Activated CD4-positive, alpha-beta T cell treated with anti-CD3 and anti-CD28 coated beads for 36 hours (primary cell): ENCODE results near the gene LEMD2. TPM values are rescaled to one million over a fixed set of nuclear protein-coding genes. Genes with fewer than 3 reads are reported as not detected.

Experiments used
- ATAC-seq: fragments of 200-7000 bp; cut with Tn5 transposase; one replicate; pipeline ENCODE4 v1.10.0; 2021; ENCODE audit warnings: mild to moderate bottlenecking, moderate library complexity
- CTCF ChIA-PET: fragments of 350-600 bp; sonication (Branson Sonifier 250); formaldehyde crosslinking; loops from one replicate; lab custom pipeline; 2021; ENCODE audit warnings: antibody characterized with exemption; lab: Charles Lee
- POLR2A ChIA-PET: fragments of 350-600 bp; sonication (Branson Sonifier 250); formaldehyde crosslinking; loops from one replicate; lab custom pipeline; 2021; ENCODE audit warnings: antibody characterized with exemption, inconsistent platforms; lab: Charles Lee
- DNase-seq: peaks from one replicate; pipeline ENCODE4 v3.0.0-alpha.2; 2020
- H3K27ac Mint-ChIP-seq: one replicate; pipeline ENCODE4 v1.8.0; 2021; ENCODE audit warnings: mixed read lengths
- H3K27me3 Mint-ChIP-seq: one replicate; pipeline ENCODE4 v1.8.0; 2021; ENCODE audit warnings: mixed read lengths
- H3K36me3 Mint-ChIP-seq: one replicate; pipeline ENCODE4 v1.8.0; 2021; ENCODE audit warnings: low read depth, mixed read lengths
- H3K4me1 Mint-ChIP-seq: one replicate; pipeline ENCODE4 v1.8.0; 2021; ENCODE audit warnings: mixed read lengths
- H3K4me3 Mint-ChIP-seq: one replicate; pipeline ENCODE4 v1.8.0; 2021; ENCODE audit warnings: mild to moderate bottlenecking, moderate library complexity, mixed read lengths
- H3K9me3 Mint-ChIP-seq: one replicate; pipeline ENCODE4 v1.8.0; 2021; ENCODE audit warnings: low read depth, mixed read lengths
- intact Hi-C, 2 experiments: fragments of 100-400 bp; cut with DNase I in 1 of 2; cut with micrococcal nuclease in 1 of 2; formaldehyde crosslinking; loops; one replicate each; pipeline versions ENCODE4 v1.14.2 to v1.15.1; 2022 to 2024; cut with DNase I, micrococcal nuclease
- total RNA-seq, 2 experiments: library from RNA; stranded (reverse); gene quantifications; one replicate each; pipeline ENCODE4 v1.2.3, GENCODE V29; 2021

Gene LEMD2
- total RNA-seq, 2 experiments from 2014 or later: 55.2 to 61.5 TPM

DNA sequence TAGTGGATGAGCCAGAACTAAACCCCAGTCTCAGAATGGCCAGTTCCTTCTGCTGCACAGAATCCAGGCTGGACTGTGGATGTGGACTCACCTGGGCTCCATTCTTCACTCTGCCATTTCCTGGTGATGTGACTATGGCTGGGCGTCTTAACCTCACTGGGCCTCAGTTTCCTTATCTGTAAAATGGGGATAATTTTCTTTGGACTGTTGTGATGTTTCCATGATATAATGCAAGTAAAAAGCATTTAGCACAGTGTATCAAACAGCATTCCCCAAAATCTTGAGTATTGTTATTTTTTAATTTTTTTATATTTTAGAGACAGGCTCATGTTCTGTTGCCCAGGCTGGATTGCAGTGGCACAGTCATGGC, 36.3 kb downstream of the LEMD2 start:
- H3K27me3 Mint-ChIP-seq: no peaks in the 10 kb centered on the region
- H3K4me3 Mint-ChIP-seq: no peak overlapping the region
- intact Hi-C loops: no loop called here
- ATAC-seq (no peak), DNase-seq (no peak)
- ChIA-PET POLR2A (no interaction called here), CTCF (interaction anchor here (0.6 kb wide), 1 partner anchor 300 kb away, joined by 3 read pairs; no protein-coding TSS in a partner anchor)
- no peaks in the 10 kb centered on the region for H3K4me1 Mint-ChIP-seq
- no peaks in the 10 kb centered on the region for H3K9me3 Mint-ChIP-seq
- H3K36me3 Mint-ChIP-seq: no peaks in the 10 kb centered on the region
- H3K27ac Mint-ChIP-seq: no peak overlapping the region

DNA sequence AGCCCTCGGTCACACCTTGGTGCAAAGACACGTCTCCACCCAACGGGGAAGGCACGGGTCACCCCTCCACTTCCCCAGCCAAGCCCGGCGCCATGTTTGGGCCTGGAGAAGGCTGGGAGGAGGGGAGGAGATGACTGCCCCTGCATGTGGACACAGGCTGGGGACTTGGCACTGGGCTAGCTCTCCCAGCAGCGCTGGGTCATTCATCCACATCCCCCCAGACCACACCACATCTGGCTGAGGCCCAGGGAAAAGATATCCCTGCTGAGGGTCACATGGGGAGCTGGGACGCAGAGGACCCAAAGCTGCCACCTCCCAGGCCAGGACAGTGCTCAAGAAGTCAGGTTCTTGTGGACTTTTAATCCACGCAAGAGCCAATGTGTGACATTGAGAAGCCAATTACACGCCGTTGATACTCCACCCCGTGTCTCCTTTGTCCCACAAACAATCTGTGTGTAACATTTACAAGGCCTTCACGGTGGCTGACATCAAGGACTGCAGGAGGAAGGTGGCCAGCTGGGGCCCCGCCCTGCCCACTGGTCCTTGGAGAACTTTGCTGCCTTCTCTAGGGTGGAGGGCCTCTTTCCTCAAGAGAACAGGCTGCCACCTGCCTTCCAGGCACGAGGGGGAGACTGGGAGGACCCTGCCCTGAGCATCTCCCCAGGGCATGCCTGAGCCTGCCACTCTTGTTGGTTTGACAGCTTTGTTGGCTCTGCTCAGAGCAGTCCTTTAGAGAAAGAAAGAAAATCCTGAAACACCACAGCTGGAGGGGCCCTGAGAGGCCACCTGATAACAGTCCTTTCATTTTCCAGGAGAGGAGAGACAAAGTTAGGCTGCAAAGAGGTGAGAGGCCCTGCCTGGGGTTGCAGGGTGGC, 36.9 kb downstream of the LEMD2 start:
- POLR2A ChIA-PET: no interaction called here
- ATAC-seq (no peak), DNase-seq (no peak)
- CTCF ChIA-PET: interaction anchor here (0.6 to 1.4 kb wide), 2 partner anchors 10 to 301 kb away, joined by 3 read pairs; no protein-coding TSS in a partner anchor
- H3K27me3 Mint-ChIP-seq: no peaks in the 10 kb centered on the region
- no peak overlapping the region for H3K4me3 Mint-ChIP-seq
- no peak overlapping the region for H3K27ac Mint-ChIP-seq
- intact Hi-C loops: no loop called here
- no peaks in the 10 kb centered on the region for H3K36me3 Mint-ChIP-seq
- no peaks in the 10 kb centered on the region for H3K4me1 Mint-ChIP-seq
- no peaks in the 10 kb centered on the region for H3K9me3 Mint-ChIP-seq

GRCh38 chr6:33750244-33750991, 38.5 kb downstream of the LEMD2 start:
- CTCF ChIA-PET: interaction anchor here (1.2 kb wide), 1 partner anchor 21 kb away, joined by 3 read pairs; no protein-coding TSS in a partner anchor
- no peak overlapping the region for H3K27ac Mint-ChIP-seq

DNA sequence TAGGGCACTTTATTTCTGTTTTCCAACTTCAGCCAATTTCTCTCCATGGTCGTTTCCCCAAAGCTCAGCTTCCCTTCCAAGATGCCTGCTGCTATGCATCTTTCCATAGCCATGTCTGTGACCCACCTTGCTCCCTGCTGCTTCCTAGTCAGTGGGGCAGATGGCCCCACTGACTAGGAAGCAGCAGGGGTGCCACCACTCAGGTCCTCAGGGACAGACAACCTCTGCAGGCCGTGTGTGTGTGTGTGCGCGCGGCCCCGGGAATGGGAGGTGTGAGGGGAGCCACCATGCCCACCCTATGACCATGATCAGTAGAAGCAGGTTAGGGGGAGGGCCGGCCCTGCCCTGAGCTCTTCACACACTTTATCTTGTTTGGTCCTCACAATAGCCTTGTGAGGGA, 39.5 kb downstream of the LEMD2 start:
- H3K27me3 Mint-ChIP-seq: no peaks in the 10 kb centered on the region
- no peak overlapping the region for H3K27ac Mint-ChIP-seq
- CTCF ChIA-PET: interaction anchor here (1.2 kb wide), 1 partner anchor 22 kb away, joined by 3 read pairs; no protein-coding TSS in a partner anchor
- no peak for DNase-seq
- POLR2A ChIA-PET: no interaction called here
- no peaks in the 10 kb centered on the region for H3K9me3 Mint-ChIP-seq
- no peaks in the 10 kb centered on the region for H3K4me1 Mint-ChIP-seq
- H3K4me3 Mint-ChIP-seq: no peak overlapping the region
- ATAC-seq: no peak
- intact Hi-C loops: loop anchor here in 1 of 2 experiments (10.0 kb wide), 1 partner anchor 405 kb away; no protein-coding TSS in a partner anchor
- H3K36me3 Mint-ChIP-seq: no peaks in the 10 kb centered on the region

More at GRCh38 chr6:33750244-33750991, 38.5 kb downstream of the LEMD2 start:
- Mint-ChIP-seq H3K27me3 (no peaks in the 10 kb centered on the region), H3K9me3 (no peaks in the 10 kb centered on the region), H3K36me3 (no peaks in the 10 kb centered on the region), H3K4me3 (no peak overlapping the region), H3K4me1 (no peaks in the 10 kb centered on the region)
- POLR2A ChIA-PET: no interaction called here
- no peak for ATAC-seq
- no peak for DNase-seq
- intact Hi-C loops: no loop called here

DNA sequence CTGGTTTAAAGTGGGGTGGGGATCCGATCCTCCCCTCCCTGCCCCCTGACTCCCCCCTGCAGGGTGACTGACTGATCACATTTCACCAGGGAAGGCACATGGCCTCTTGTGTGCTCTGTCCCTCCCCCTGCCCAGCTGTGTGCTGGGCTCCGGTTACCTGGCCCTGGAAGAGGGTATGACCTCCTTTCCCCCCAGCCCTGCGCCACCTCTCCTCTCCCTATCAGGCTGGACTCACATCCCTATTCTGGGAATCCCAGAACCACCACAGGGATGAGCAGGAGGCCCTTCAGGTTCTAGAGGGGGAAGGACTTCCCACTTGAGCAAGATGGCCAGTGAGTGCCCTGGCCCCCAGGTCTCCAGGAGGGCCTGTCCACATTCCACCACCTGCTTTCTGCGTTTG, 40.1 kb downstream of the LEMD2 start:
- no peaks in the 10 kb centered on the region for H3K4me1 Mint-ChIP-seq
- no peaks in the 10 kb centered on the region for H3K27me3 Mint-ChIP-seq
- intact Hi-C loops: loop anchor here in 1 of 2 experiments (10.0 kb wide), 1 partner anchor 406 kb away; no protein-coding TSS in a partner anchor
- POLR2A ChIA-PET: no interaction called here
- H3K4me3 Mint-ChIP-seq: no peak overlapping the region
- H3K27ac Mint-ChIP-seq: no peak overlapping the region
- no peaks in the 10 kb centered on the region for H3K36me3 Mint-ChIP-seq
- DNase-seq: no peak
- no peak for ATAC-seq
- CTCF ChIA-PET: no interaction called here
- H3K9me3 Mint-ChIP-seq: no peaks in the 10 kb centered on the region

GRCh38 chr6:33747823-33748222, 41.1 kb downstream of the LEMD2 start:
- no peaks in the 10 kb centered on the region for H3K9me3 Mint-ChIP-seq
- CTCF ChIA-PET: interaction anchor here (1.1 to 5.2 kb wide), 2 partner anchors 31 to 279 kb away, joined by 3 to 29 read pairs; no protein-coding TSS in a partner anchor
- H3K27ac Mint-ChIP-seq: no peak overlapping the region
- POLR2A ChIA-PET: interaction anchor here (0.5 kb wide), 1 partner anchor 436 kb away, joined by 3 read pairs; no protein-coding TSS in a partner anchor
- DNase-seq (no peak), ATAC-seq (no peak)
- no peak overlapping the region for H3K4me3 Mint-ChIP-seq
- H3K4me1 Mint-ChIP-seq: no peaks in the 10 kb centered on the region
- intact Hi-C loops: loop anchor here in 1 of 2 experiments (10.0 kb wide), 1 partner anchor 407 kb away; no protein-coding TSS in a partner anchor
- H3K36me3 Mint-ChIP-seq: no peaks in the 10 kb centered on the region
- no peaks in the 10 kb centered on the region for H3K27me3 Mint-ChIP-seq

GRCh38 chr6:33746651-33747100, 42.3 kb downstream of the LEMD2 start, which contains the start of gene IP6K3:
TSS of gene IP6K3 (minus strand) at chr6:33746905. CDS start at chr6:33735476, 11,429 bp downstream.
- no peaks in the 10 kb centered on the region for H3K36me3 Mint-ChIP-seq
- ChIA-PET CTCF (interaction anchor here (1.1 to 5.2 kb wide), 2 partner anchors 32 to 280 kb away, joined by 3 to 29 read pairs; no protein-coding TSS in a partner anchor), POLR2A (no interaction called here)
- no peaks in the 10 kb centered on the region for H3K4me1 Mint-ChIP-seq
- no peaks in the 10 kb centered on the region for H3K27me3 Mint-ChIP-seq
- ATAC-seq (no peak), DNase-seq (no peak)
- no peak within 1 kb of the TSS for H3K27ac Mint-ChIP-seq
- H3K4me3 Mint-ChIP-seq: no peak within 1 kb of the TSS
- intact Hi-C loops: loop anchor here in 1 of 2 experiments (10.0 kb wide), 1 partner anchor 408 kb away; no protein-coding TSS in a partner anchor
- no peaks in the 10 kb centered on the region for H3K9me3 Mint-ChIP-seq

DNA sequence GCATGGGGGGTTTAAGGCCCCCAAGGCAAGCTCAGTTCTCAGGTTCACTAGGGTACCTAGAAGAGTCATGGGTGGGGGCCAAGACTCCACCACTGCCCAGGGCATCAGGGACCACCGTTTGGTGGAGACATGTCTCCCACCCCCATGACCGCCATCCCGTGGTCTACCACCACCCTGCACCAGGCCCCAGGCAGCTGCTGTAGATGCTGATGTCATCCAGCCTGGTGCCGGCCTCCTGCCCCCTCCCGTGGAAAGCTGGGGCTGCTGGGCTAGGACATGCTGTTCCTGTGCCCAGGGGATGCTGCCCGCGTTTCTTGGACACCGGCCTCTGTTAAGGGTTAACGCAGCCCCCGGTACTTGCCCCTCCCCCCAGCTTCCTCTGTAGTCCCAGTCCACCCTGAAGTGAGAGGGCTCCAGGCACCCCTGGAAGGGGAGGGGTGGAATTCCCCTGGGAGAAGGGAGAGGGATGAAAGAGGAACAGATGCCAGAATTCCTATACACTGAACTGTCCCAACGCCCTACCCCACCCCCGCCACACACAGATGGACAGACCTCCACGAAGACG, 42.8 kb downstream of the LEMD2 start:
- CTCF ChIA-PET: interaction anchor here (0.6 to 5.2 kb wide), 3 partner anchors 102 to 281 kb away, joined by 3 to 29 read pairs (median 3); no protein-coding TSS in a partner anchor
- no peak overlapping the region for H3K27ac Mint-ChIP-seq
- no peaks in the 10 kb centered on the region for H3K4me1 Mint-ChIP-seq
- no peak for DNase-seq
- intact Hi-C loops: loop anchor here in 1 of 2 experiments (10.0 kb wide), 1 partner anchor 409 kb away; no protein-coding TSS in a partner anchor
- POLR2A ChIA-PET: no interaction called here
- no peak overlapping the region for H3K4me3 Mint-ChIP-seq
- no peaks in the 10 kb centered on the region for H3K36me3 Mint-ChIP-seq
- H3K27me3 Mint-ChIP-seq: no peaks in the 10 kb centered on the region
- ATAC-seq: no peak
- no peaks in the 10 kb centered on the region for H3K9me3 Mint-ChIP-seq

- POLR2A ChIA-PET: no interaction called here
- Mint-ChIP-seq H3K36me3 (no peaks in the 10 kb centered on the region), H3K4me3 (no peak overlapping the region), H3K27me3 (no peaks in the 10 kb centered on the region), H3K27ac (no peak overlapping the region), H3K9me3 (no peaks in the 10 kb centered on the region), H3K4me1 (no peaks in the 10 kb centered on the region)
- CTCF ChIA-PET: interaction anchor here (0.6 to 5.2 kb wide), 3 partner anchors 103 to 281 kb away, joined by 3 to 29 read pairs (median 3); no protein-coding TSS in a partner anchor
- no peak for ATAC-seq
- intact Hi-C loops: loop anchor here in 1 of 2 experiments (10.0 kb wide), 1 partner anchor 409 kb away; no protein-coding TSS in a partner anchor
- DNase-seq: no peak
Observed at GRCh38 chr6:33745548-33745947, 43.4 kb downstream of the LEMD2 start.

- no peak overlapping the region for H3K4me3 Mint-ChIP-seq
- CTCF ChIA-PET: interaction anchor here (0.7 to 5.2 kb wide), 8 partner anchors 25 to 514 kb away, joined by 3 to 29 read pairs (median 4); partner anchors contain the start of gene UQCC2
- POLR2A ChIA-PET: no interaction called here
Observed at GRCh38 chr6:33744895-33745546, 43.9 kb downstream of the LEMD2 start.

More at GRCh38 chr6:33744895-33745546, 43.9 kb downstream of the LEMD2 start:
- ATAC-seq: peak; percentile 11
- Mint-ChIP-seq H3K36me3 (no peaks in the 10 kb centered on the region), H3K27me3 (no peaks in the 10 kb centered on the region), H3K9me3 (no peaks in the 10 kb centered on the region), H3K27ac (no peak overlapping the region), H3K4me1 (no peaks in the 10 kb centered on the region)
- intact Hi-C loops: loop anchor here (1.0 to 10.0 kb wide), 5 partner anchors 17 to 410 kb away; partner anchors contain the start of gene UQCC2 (in 1 of the 2)
- no peak for DNase-seq
